HG03457 (cell line): Measurements from ENCODE around the gene ZIM2.
"Not testable (repeated sequence)": the region's sequence is repeated elsewhere in the genome, so short reads cannot be mapped to it uniquely, and the experiment has no call there.

ENCODE experiments used
- ATAC-seq: cut with Tn5 transposase; IDR thresholded peaks from one replicate; pipeline ENCODE4 v1.9.1; 2021; ENCODE audit warnings: moderate number of reproducible peaks; ENCODE audit not compliant: unreplicated experiment

The ZIM2 gene

GRCh38 chr19:56840451-56841192, at the start of gene ZIM2, which contains the start of gene PEG3:
ZIM2 (minus strand) TSS chr19:56840726; CDS start chr19:56824277, 16,449 bp downstream.
PEG3 (minus strand) TSS chr19:56840726; CDS start chr19:56824655, 16,071 bp downstream.
- no peak for ATAC-seq

- ATAC-seq: no peak
Observed at GRCh38 chr19:56885173-56885985, 44.9 kb upstream of the ZIM2 start.

GRCh38 chr19:56884441-56884840, 43.9 kb upstream of the ZIM2 start:
- ATAC-seq: no peak

GRCh38 chr19:56880592-56881190, 40.2 kb upstream of the ZIM2 start:
- ATAC-seq: no peak

GRCh38 chr19:56877069-56877715, 36.7 kb upstream of the ZIM2 start:
- ATAC-seq: no peak

- no peak for ATAC-seq
Observed at GRCh38 chr19:56875717-56876116, 35.2 kb upstream of the ZIM2 start.

- no peak for ATAC-seq
Observed at GRCh38 chr19:56874530-56874929, 34.0 kb upstream of the ZIM2 start.

- no peak for ATAC-seq
Observed at GRCh38 chr19:56873493-56873892, 33.0 kb upstream of the ZIM2 start.

GRCh38 chr19:56869886-56870285, 29.4 kb upstream of the ZIM2 start:
- ATAC-seq: no peak

- no peak for ATAC-seq
Observed at GRCh38 chr19:56868446-56868845, 27.9 kb upstream of the ZIM2 start.

- no peak for ATAC-seq
Observed at GRCh38 chr19:56866538-56866937, 26.0 kb upstream of the ZIM2 start.

GRCh38 chr19:56864443-56865125, 24.1 kb upstream of the ZIM2 start:
- no peak for ATAC-seq

- no peak for ATAC-seq
Observed at GRCh38 chr19:56862741-56863140, 22.2 kb upstream of the ZIM2 start.

- ATAC-seq: not testable (repeated sequence)
Observed at GRCh38 chr19:56860409-56860808, 19.9 kb upstream of the ZIM2 start.

GRCh38 chr19:56858026-56858425, 17.5 kb upstream of the ZIM2 start:
- ATAC-seq: no peak

- ATAC-seq: no peak
Observed at GRCh38 chr19:56856822-56857221, 16.3 kb upstream of the ZIM2 start.

GRCh38 chr19:56852361-56852760, 11.8 kb upstream of the ZIM2 start:
- not testable (repeated sequence) for ATAC-seq

GRCh38 chr19:56848166-56848565, 7.6 kb upstream of the ZIM2 start:
- no peak for ATAC-seq

GRCh38 chr19:56842412-56842811, 1.9 kb upstream of the ZIM2 start:
- no peak for ATAC-seq

GRCh38 chr19:56841193-56841543, 642 bp upstream of the ZIM2 start:
- ATAC-seq: no peak
